Mesothelial cell of epicardium (in vitro differentiated cells): ENCODE results near the gene DUSP16. TPM values are rescaled to one million over a fixed set of nuclear protein-coding genes. Genes with fewer than 3 reads are reported as not detected.

Experiments used
- DNase-seq, 2 experiments: peaks; one replicate each; pipeline ENCODE4 v3.0.0; 2021; ENCODE audit warnings: low spot score in 2 of 2; ENCODE audit not compliant: unreplicated experiment in 2 of 2
- H3K27ac Mint-ChIP-seq: 2 replicates; pipeline ENCODE4 v1.8.0; 2021; ENCODE audit warnings: mixed read lengths
- H3K27me3 Mint-ChIP-seq: 2 replicates; pipeline ENCODE4 v1.8.0; 2021; ENCODE audit warnings: low read depth, mixed read lengths
- H3K36me3 Mint-ChIP-seq: 2 replicates; pipeline ENCODE4 v1.8.0; 2021; ENCODE audit warnings: mixed read lengths
- H3K4me1 Mint-ChIP-seq: 2 replicates; pipeline ENCODE4 v1.8.0; 2021; ENCODE audit warnings: mixed read lengths
- H3K4me3 Mint-ChIP-seq: 2 replicates; pipeline ENCODE4 v1.8.0; 2021; ENCODE audit warnings: mild to moderate bottlenecking, moderate library complexity, mixed read lengths
- H3K9me3 Mint-ChIP-seq: 2 replicates; pipeline ENCODE4 v1.8.0; 2021; ENCODE audit warnings: mixed read lengths
- CTCF ChIP-seq: fragments of 200-600 bp; sonication (generic); IDR thresholded peaks from one replicate; pipeline ENCODE4 v1.5.0; 2021; ENCODE audit warnings: antibody characterized with exemption; ENCODE audit not compliant: unreplicated experiment
- total RNA-seq: library from RNA; stranded (reverse); gene quantifications from 3 replicates; pipeline ENCODE4 v1.2.1, GENCODE V29; 2021

Gene DUSP16
- total RNA-seq, 1 donor from 2014 or later, result 31.5 TPM

- H3K4me1 Mint-ChIP-seq, result peaks cover 5% of the 10 kb centered on the region
- no peaks in the 10 kb centered on the region for H3K9me3 Mint-ChIP-seq
- H3K36me3 Mint-ChIP-seq, result peaks cover 4% of the 10 kb centered on the region
- H3K27ac Mint-ChIP-seq, result no peak overlapping the region
- H3K27me3 Mint-ChIP-seq, result no peaks in the 10 kb centered on the region
- no peak for DNase-seq
- TF ChIP-seq CTCF, result no peak
- H3K4me3 Mint-ChIP-seq, result no peak overlapping the region
Observed at GRCh38 chr12:12511895-12512711, 50.6 kb downstream of the DUSP16 start.

- no peak for TF ChIP-seq CTCF
- Mint-ChIP-seq H3K4me1 (peaks cover 12% of the 10 kb centered on the region), H3K9me3 (no peaks in the 10 kb centered on the region), H3K4me3 (no peak overlapping the region), H3K36me3 (no peaks in the 10 kb centered on the region), H3K27me3 (no peaks in the 10 kb centered on the region), H3K27ac (no peak overlapping the region)
- no peak for DNase-seq
Observed at GRCh38 chr12:12511021-12511783, 51.5 kb downstream of the DUSP16 start.

- Mint-ChIP-seq H3K4me3 (no peak overlapping the region), H3K36me3 (no peaks in the 10 kb centered on the region), H3K27me3 (no peaks in the 10 kb centered on the region), H3K4me1 (peaks cover 18% of the 10 kb centered on the region), H3K9me3 (no peaks in the 10 kb centered on the region), H3K27ac (no peak overlapping the region)
- TF ChIP-seq CTCF, result no peak
- no peak for DNase-seq
Observed at GRCh38 chr12:12510551-12510950, 52.1 kb downstream of the DUSP16 start.

GRCh38 chr12:12510141-12510540, 52.5 kb downstream of the DUSP16 start:
- H3K9me3 Mint-ChIP-seq, result no peaks in the 10 kb centered on the region
- H3K4me3 Mint-ChIP-seq, result no peak overlapping the region
- no peak for TF ChIP-seq CTCF
- H3K36me3 Mint-ChIP-seq, result no peaks in the 10 kb centered on the region
- no peak overlapping the region for H3K27ac Mint-ChIP-seq
- peaks cover 22% of the 10 kb centered on the region for H3K4me1 Mint-ChIP-seq
- DNase-seq, result no peak
- H3K27me3 Mint-ChIP-seq, result no peaks in the 10 kb centered on the region

- Mint-ChIP-seq H3K4me1 (peaks cover 29% of the 10 kb centered on the region), H3K27ac (no peak overlapping the region)
- no peak for DNase-seq
Observed at GRCh38 chr12:12508612-12509011, 54.1 kb downstream of the DUSP16 start.

More at GRCh38 chr12:12508612-12509011, 54.1 kb downstream of the DUSP16 start:
- Mint-ChIP-seq H3K36me3 (no peaks in the 10 kb centered on the region), H3K27me3 (no peaks in the 10 kb centered on the region), H3K9me3 (no peaks in the 10 kb centered on the region), H3K4me3 (no peak overlapping the region)
- no peak for TF ChIP-seq CTCF
